GM21367 (cell line): ENCODE results near the gene TMED6.
"Not testable (repeated sequence)": the region's sequence is repeated elsewhere in the genome, so short reads cannot be mapped to it uniquely, and the experiment has no call there.

ENCODE experiments used
- ATAC-seq: cut with Tn5 transposase; IDR thresholded peaks from one replicate; pipeline ENCODE4 v1.9.1; 2021; ENCODE audit not compliant: unreplicated experiment

Gene TMED6

GRCh38 chr16:69363281-69363717 is 11.7 kb upstream of the TMED6 start:
- no peak for ATAC-seq

- not testable (repeated sequence) for ATAC-seq
Measured at GRCh38 chr16:69360070-69360469, 8.5 kb upstream of the TMED6 start.

- no peak for ATAC-seq
Measured at GRCh38 chr16:69350536-69351133, 951 bp downstream of the TMED6 start.

DNA sequence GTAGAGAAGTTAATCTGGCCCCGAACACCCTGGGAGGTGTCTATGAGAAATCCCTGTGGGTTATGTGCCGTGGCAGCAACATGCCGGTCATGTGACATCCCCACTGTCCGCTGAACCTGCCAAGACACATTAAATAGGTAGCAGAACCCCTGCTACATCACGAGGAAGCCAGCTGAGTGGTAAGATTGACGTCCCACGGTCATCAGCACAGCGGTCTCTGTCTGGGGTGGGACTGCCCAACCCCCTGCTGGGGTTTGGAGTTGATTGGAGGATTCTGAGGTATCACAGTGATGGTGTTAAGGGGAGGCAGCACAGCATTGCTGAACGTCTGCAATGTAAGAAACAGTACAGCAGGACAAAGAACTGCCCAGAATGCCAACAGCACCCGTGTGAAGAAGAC is 2.0 kb downstream of the TMED6 start:
- ATAC-seq, result no peak

- no peak for ATAC-seq
Measured at GRCh38 chr16:69348222-69348621, 3.4 kb downstream of the TMED6 start.

- ATAC-seq, result no peak
Measured at GRCh38 chr16:69346683-69347082, 4.9 kb downstream of the TMED6 start.

DNA sequence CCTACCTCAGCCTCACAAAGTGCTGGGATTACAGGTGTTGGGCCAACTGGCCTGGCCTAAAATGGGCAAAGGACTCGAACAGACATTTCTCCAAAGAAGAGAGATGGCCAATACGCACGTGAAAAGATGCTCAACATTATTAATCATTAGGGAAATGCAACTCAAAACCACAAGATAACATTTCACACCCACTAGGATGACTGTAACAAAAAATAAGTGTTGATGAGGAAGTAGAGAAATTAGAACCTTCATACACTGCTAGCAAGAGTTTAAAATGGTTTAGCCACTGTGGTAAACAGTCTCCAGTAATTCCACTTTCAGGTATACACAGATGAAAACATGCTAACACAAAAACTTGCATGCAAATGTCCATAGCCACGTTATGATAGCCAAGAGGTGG is 5.7 kb downstream of the TMED6 start:
- no peak for ATAC-seq

DNA sequence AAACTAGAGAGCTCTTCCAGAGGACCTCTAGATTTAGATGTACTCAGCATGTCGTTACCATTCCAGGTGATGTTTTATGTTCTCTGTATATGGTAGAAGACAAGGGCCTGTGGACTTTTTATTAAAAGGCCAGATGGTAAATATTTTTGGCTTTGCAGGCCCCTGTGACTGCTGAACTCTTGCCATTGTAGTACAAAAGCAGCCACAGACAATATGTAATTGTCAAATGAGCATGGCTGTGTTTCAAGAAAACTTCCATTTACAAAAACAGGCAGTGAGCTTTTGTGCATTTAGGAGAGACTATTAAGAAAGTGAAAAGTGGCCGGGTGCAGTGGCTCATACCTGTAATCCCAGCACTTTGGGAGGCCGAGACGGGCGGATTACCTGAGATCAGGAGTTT is 7.4 kb downstream of the TMED6 start:
- no peak for ATAC-seq

GRCh38 chr16:69340095-69340644 is 11.4 kb downstream of the TMED6 start:
- no peak for ATAC-seq

DNA sequence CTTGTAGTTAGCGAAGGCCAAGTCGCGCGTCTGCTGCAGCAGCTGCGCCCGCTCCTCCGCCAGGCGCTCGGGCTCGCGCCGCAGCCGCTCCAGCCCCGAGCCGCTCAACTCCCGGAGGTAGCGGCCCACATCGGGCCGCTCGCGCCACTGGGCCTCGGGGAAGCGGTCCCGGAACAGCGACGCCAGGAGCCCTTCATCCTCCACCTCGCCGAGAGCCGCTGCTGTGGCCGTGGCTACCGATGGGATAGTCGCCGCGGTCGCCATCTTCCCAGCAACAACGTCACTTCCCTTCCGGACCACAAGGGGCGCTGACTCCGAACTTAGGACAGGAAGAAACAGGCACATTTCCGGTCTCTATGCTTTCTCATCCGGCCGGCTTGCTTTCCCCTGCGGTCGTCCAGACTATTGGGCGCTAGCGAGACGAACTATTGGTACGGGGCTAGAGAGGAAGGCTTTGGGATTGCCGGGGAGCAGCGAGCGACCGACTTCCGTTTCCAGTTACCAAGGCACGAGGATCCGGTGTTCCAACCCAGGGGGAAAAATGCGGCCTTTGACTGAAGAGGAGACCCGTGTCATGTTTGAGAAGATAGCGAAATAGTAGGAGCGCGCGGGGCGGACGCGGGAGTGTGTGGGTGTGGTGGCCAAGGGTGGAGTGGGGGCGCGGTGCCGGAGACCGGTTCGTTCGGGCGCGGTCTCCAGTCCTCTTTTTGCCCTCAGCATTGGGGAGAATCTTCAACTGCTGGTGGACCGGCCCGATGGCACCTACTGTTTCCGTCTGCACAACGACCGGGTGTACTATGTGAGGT is 12.1 kb downstream of the TMED6 start, which contains the start of the genes COG8 and NIP7:
Gene COG8, minus strand, starts transcription at position 276 of the 806 bp plus-strand sequence. Its CDS starts 12 bp downstream, at position 264.
Gene NIP7, plus strand, starts transcription at position 484 of the 806 bp plus-strand sequence. Its CDS starts 58 bp downstream, at position 542.
- ATAC-seq, result peak; percentile 80

- no peak for ATAC-seq
Measured at GRCh38 chr16:69338557-69339288, 12.9 kb downstream of the TMED6 start.

- ATAC-seq, result no peak
Measured at GRCh38 chr16:69334696-69335095, 16.9 kb downstream of the TMED6 start.

DNA sequence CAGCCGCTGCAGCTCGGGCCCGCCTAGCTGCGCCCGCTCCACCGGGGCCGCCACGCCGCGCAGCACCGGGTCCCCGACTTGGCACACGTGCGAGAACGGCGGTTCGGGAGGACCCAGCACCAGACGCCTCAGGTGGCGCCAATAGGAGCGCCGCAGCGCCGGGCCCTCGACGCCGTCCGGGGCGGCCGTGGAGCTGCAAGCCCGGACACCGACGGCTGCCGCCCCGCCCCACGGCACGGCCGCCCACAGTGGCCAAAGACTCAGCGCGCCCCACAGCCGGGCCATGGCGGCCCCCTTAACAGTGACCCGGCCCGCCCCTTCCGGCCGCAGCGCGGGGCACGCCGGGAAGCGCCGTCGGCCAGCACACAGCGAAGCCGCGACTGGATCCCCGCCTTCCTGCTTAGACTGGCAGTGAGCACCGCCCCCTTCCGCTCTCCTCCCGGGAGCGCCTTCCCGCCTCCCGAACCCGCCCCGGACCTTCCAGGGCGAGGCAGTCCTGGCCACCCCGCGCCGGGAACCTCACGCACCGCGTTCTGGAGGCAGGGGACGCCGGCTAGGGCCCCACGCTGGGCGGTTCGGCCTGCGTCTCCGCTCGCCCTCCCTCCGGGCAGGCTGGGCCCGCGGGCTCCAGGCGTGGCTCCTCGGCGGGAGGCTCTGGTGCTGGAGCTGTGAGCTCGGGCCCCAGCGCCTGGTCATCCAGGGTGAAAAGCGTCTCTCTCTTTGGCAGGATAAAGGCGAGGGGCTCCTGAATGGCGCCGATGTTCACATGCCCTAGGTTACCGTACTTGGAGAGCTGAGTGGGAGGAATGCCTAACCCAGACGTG is 21.1 kb downstream of the TMED6 start, which contains the start of gene PDF:
Gene PDF, minus strand, starts transcription at position 303 of the 824 bp plus-strand sequence. Its CDS starts 18 bp downstream, at position 285.
- peak; percentile 87 for ATAC-seq

DNA sequence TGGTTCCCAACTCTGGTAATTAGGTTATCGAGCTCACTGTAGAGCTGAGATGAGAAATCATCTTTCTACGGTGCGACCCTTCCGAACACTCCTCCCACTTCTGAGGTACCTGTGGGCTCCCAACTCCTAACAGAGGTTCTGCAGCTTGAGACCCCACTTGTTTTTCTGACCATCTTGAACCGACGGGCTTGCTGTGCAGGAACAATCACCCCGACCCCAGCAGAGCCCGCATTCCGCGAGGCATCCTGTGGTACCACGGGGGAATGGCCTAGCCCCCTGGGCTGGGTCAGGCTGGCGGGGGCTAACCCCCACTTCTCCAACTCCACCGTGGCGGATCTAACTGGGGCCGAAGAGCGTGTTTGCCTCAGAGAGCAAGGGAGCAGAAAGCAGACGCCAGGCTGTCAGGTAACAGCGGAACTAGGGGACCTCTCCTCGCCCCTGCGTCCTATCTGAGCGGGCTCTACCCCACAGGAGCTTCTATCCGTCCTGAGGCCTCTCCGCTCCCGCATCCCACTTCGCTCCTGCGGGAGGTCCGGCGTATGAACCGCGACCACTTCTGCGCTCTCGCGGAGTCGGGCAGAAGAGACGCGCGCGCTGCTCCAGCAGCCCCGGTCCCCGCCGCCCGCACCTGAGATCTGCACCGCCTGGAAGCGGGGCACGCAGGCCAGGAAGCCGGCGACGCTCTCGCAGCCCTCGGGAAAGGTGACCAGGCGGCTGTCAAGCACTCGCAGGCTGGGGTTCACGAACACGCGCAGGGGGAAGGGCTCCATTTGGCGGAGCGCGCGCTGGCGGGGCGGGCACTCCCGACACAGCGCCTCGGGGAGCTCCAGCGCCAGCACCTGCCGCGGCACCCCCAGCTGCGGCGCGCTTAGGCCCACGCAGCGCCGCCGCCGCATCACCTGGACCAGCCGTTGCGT is 22.0 kb downstream of the TMED6 start:
- ATAC-seq, result peak; percentile 33

- ATAC-seq, result no peak
Measured at GRCh38 chr16:69328854-69329316, 22.7 kb downstream of the TMED6 start.

- ATAC-seq, result no peak
Measured at GRCh38 chr16:69327585-69328310, 23.8 kb downstream of the TMED6 start.

DNA sequence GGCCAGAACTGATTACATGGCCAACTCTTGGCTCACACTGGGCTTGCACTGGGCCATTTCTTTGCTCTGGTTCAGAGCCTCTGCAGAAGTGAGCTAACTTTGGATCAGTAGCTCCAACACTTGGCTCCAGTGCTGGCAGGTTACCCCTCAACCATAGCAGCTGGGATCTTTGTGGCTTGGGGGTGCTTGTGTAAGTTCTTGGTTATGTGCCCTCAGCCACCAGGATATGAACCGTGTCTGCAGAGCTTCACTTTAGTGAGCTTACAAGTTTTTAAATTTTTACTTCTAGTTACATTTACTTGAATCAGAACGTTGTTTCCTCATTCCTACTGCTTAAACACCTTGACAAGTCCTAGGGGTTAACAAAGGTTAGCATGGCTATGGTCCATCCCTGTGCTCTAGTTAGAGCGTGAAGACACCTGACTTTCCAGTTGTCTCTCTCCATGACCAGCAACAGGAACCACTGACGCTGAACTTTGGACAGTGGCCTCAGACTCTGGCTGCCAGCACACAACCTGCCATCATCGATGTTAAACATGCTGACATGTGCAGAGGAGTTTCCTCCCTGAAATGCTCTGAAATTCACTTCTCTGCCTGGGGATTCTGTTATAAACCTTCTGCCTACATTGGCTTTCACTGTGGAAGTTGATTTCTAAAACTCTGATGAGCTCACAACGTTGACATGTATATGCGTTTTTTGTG is 25.3 kb downstream of the TMED6 start:
- ATAC-seq, result no peak

DNA sequence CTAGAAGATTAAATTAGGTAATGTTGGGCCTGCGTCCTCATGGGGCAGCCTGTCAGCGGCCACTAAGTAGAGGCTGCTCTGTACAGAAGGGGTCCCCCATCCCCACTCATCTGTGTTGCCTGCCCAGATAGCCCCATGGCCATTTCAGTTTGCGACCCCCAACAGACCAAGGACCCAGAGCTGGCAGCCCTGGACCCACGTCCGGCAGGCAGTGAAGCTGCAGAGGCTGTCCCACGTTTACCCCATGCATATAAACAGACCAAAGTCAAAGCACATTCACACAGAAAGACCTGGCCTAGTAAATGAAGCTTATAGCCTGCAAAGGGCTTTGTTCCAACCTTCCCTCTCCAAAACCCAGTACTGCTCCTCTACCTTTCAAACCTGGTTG is 25.8 kb downstream of the TMED6 start:
- ATAC-seq, result no peak
